HG02938 (cell line): ENCODE results near the gene CEP112.

ENCODE experiments used
- ATAC-seq: cut with Tn5 transposase; IDR thresholded peaks from one replicate; pipeline ENCODE4 v1.9.1; 2021; ENCODE audit warnings: mild to moderate bottlenecking, moderate library complexity; ENCODE audit not compliant: unreplicated experiment

CEP112 gene

GRCh38 chr17:65617496-65617895, 574.4 kb downstream of the CEP112 start:
- ATAC-seq = no peak

DNA sequence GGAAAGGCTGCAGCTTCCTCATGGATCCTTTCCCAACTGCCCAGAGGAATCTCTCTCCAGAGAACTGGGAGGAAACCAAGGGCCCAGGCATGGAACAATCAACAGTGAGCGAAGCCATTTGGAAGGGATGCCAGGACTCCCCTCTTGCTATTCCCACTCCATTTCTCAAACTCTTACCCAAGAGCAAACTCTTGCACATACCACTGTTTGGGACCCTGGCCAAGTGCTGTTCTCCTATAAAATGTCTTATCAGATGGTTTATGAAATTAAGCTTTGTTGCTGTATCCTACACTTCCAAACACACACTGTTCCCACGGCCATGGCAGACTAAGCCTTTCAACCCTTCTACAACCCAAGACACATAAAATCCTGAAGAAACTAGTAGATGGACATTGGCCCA, 582.2 kb downstream of the CEP112 start:
- ATAC-seq = no peak

DNA sequence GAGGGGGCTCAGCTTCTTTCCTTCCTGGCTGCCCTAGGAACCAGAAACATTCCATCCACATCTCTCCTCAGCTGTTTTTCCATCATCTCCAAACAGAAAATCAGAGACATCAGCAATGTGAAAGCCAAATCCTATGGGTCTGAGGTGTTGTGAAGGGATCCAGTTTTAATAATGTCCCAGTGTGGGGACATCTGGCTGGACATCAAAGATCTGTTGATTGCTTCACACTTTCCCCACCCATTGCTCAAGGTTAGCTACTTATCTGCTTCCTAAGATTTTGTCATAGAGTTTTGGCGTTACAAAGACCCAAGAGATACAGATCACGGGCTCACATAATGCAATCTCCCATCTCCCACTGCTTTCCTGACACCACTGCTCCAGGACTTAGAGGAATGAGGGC, 582.6 kb downstream of the CEP112 start:
- ATAC-seq = no peak

DNA sequence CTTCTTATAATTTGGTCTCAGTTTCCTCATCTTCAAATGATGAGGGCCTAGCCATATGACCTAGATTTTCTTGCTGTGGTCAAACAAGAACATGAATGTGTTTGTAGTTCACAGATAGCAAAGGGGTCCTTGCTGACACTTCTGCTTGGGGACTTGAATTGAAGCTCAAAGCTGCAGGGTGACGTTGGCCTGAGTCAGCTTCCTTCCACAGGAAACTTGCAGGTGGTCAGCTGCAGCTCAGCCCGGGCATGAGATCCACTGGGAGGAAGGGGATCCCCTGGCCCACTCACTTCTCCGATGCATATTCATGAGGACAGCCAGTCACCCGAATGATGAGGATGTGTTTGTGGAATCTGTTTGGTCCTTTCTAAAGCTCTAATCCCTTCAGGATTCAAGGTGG, 587.9 kb downstream of the CEP112 start:
- no peak for ATAC-seq

GRCh38 chr17:65601881-65602280, 590.1 kb downstream of the CEP112 start:
- no peak for ATAC-seq

DNA sequence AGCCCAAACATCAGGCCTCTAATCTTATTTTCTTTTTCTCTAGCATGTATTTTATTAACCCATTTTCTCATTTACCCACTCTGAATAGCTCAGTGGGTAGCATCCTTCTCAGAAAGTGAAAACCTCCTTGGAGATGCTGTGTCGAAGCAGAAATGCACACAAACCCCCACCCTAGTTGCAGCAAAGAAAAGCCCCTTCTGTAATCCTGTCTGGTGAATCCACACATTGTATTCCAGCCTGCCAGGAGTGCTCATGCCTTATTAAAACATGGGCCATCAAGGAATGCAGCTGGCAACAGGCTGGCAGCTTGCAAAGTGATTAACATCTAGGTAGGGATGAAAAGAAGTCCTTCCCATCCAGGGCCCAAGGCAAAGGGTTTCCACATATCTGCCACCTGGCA, 590.8 kb downstream of the CEP112 start:
- no peak for ATAC-seq

DNA sequence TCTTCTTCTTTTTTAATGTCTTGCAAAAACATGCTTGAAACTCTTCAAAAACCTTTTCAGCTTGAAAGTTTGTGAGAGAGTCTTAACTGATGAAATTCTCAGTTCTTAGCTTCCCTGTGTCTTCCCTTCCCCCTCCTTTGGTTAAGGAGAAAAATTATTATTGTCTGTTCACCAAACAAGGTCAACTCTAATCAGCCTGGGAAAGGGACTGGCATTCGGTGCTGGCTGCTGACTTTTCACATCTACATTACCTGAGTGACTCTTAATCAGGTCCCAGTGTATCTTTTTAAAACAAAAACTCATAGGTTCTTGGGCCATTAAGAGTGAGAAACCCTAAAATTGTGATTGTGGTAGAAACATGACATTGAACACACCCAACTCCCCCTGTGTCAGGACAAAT, 591.4 kb downstream of the CEP112 start:
- no peak for ATAC-seq

- no peak for ATAC-seq
These were observed 592.3 kb downstream of the CEP112 start for GRCh38 chr17:65599650-65600049.

GRCh38 chr17:65598746-65599145, 593.2 kb downstream of the CEP112 start:
- ATAC-seq = no peak

DNA sequence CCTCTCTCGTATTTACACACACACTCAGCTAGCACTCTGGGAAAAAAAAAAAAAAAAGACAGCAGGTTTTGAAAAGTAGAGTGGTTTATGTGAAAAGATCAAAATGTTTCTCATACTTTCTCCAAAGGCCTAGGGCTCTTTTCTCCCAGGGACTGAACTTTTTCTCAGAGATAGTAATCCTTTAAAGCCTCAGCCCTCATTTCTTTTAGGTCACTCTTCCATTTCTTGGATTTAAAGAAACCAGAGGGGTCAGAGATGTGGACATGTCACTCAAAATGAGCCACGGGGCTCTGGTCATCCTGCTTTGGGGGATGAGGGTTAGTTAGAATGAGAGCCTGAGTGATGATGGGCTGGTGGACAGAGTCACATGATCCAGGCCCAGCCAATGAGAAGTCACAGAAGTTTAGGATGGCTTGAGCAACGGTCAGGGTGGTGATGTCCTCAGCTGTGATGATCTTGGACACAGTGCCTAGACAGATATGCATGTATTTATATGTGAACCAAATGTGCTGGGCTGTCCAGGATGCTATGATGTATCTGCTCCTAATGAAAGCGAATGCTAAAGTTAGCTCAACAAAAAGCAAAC, 596.8 kb downstream of the CEP112 start:
- ATAC-seq = no peak

DNA sequence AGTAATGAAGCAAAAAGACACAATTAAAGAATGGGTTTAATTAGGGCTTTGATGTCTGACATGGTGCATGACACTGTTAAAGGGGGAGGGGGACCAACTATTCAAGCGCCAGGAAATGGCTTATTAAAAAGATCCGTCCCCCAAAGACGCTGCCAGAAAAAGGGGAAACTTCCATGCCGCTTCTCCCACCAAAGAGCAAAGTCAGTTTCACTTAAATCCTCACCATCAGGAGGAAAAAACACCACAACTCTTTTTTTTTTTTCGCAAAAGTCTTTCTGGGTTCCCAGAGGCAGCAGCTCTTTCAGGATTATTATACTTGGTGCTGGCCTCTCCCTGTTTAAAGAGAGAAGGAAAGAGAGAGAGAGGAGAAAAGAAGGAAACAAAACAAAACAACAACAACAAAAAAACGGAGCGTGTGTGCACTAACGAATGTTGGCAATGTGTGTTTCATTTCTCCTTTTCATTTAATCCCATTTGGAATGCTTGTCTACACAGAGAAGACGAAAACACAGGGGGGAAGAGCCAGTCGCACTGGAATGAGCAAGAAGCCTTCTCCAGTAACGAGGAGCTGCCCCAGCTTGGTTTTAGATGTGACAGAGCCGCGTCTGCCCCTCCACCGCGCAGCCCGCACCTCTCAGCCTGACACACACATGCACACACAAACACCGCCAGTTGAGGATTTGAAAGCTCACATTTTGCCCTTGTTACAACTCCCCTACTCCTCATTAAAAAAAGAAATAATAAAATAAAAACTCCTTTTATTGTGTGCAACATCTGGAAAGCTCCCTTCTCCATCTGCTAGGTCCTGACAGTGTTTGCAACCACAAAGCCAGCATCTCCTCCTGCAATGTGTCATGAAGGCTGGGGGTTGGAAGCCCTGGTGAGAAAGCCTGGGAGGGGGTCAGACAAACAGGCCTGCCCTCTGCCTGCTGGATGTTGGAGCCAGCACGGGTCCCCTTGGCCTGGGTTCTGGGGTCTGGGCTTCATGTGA, 597.8 kb downstream of the CEP112 start:
- no peak for ATAC-seq

DNA sequence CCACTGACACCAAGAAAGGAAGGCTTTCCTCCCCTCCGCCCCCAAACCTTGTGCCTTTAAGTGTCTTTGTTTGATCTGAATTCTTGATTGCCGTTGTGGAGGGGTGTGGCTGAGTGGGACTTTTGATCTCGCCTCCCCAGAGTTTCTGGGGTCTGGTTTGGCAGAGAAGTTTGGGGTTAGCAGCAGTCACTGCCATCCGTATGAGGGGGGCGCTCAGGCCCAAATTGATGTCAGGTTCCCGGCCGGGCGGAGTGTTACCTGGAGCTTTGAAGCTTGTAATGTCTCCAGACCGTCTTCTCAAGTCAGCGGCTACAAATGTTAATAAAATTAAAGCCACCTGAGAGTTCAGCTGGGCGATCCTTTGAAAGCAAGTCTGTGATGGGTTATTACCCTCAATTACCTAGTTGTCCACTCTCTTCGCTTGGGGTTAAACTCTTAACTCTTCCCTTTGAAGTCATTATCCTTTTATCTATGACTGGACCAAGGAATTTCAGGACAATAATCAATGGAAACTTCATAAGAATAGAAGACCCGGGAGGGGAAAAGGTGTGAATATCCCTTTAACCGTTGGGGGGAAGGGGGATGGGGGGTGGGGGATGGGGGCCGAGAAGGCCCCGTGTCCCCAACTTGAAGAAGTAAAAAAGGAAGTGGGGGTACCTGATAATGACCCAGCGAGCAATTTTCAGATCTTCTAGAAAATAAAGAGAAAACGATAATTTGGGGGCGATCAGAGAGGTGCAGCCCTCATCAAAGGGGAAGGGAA, 598.7 kb downstream of the CEP112 start:
- no peak for ATAC-seq

GRCh38 chr17:65592125-65592965, 599.6 kb downstream of the CEP112 start:
- no peak for ATAC-seq

DNA sequence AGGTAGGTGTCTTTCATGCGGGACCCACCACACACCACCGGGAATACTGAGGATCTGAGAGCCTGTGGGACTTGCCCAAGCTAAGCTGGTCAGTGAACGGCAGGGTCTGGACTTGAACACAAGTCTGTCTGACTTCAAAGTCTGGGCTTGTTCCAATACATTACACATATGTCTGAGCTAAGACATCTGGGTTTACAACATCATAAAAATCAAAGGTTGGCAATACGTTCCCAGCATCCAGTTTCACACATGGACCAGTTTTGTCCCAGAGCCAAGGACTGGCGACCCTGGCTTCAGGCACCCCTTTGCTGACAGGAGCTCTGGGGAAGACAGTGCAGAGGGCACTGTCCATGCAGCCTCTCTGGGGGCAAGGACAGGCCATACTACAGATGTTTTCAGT, 602.6 kb downstream of the CEP112 start:
- no peak for ATAC-seq

DNA sequence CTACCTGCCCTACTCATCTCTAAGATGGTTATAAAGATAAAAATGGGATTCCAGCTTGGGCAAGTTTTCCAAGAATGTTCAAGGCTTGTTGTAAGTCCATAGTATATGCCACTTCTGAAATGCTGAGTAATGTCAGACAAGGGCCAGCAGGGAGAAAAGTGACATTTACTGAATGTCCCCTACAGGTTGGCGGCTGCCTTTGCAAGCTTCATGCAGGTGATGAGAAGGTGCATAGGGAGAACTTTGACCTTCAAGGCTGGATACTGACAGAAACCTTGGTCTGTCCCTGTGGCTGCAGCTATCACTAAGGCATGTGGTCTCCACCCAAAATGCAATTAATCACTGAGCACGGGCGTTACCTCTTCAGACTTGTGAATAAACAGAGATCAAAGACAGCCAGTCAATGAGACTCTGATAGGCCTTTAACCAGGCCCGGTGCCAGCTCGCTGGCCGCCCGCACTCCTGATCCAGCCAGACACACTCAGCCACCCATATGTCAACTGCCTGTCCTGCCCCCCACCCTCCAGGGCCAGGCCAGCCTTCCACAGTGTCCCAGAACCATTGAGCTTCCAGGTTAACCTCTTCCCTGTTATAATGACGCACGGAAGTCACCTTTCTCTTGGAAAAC, 603.6 kb downstream of the CEP112 start:
- ATAC-seq = no peak

DNA sequence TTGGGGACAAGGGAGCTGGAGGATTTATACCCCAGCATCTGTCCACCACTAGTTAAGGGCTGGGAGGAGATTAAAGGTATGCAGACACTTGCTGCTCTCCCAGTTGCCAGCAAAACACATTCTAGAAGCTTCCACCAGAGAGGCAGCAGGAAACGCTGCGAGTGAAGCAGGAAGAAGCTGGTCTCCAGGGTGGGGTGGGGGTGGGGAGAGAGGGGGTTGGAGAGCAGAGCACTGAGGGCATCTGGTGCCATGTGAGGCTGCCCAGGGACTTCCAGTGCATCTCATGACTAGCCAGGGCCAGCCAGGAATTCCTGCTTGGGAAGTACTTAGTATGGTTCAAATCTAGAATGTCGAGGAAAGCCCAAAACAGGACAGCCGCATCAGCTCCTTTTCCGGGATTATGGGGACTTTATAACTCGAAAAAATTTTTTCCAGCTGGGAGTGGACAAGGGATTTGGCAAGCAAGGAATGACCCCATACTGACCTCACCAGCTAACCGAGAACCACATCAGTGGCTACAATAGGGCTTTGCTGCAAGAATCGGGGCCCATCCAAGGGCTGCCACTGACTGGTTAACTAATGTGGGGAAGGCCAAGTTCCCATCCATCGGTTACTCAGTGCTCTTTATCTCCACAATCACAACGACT, 604.3 kb downstream of the CEP112 start:
- ATAC-seq = no peak

DNA sequence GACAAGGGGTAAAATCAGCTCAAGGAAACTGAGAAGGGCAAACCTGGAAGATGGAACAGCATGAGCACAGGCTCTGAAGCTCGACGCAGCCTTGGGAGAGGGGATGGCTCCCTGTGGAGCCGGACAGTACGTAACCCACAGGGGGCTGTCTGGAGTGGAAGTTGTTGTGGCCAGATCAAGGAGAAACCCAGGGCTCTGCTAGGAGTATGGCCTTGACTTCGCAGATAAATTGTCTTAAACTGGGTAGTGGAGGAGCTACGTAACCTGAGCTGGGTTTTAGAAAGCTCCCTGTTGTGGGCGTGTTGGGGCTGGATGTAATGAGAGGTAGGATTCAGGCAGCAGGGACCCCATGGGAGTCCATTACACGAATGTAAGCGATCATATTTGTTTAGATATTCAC, 605.0 kb downstream of the CEP112 start:
- ATAC-seq = no peak
